IPS-NIHi7 (cell line): Measurements from ENCODE around the gene COL21A1.

Experiments used
- DNase-seq: peaks from one replicate; pipeline ENCODE4 v3.0.0; 2012; ENCODE audit warnings: mixed read lengths; ENCODE audit errors: extremely low spot score

The COL21A1 gene

GRCh38 chr6:56245903-56246351, 1.5 kb downstream of the COL21A1 start:
- DNase-seq, result no peak

DNA sequence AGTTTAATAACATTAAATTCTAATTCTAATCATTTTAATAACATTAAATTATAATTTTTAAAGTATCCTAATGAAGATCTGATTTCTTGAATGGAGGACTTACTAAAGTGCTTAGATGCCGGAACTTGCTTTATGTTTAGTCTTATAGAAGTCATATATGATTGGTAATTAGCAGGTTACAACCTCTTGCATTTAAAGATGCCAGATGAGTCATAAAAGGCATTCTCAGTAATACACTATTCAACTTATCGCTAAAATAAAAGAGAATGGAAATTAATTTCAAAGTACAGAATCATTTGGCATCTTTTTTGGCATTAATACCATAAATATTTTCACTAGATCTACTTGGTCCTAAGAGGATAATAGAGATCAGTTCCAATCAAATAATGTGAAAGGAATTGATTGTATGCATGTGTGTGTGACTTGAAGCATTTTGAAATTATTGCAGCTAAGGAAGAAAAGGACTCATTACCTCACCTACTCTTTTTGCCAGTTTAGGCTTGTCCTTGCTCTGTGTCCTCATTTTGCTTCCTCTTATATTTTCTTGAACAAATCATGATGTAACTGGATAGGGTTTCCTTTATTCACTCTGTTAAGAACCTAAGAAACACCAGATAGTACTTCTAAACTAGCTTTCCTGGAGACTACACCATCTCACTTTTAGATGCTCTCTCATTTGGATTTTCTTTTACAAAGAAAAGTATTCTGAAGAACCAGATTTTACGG, 2.7 kb downstream of the COL21A1 start:
- no peak for DNase-seq

- no peak for DNase-seq
Observed at GRCh38 chr6:56244089-56244488, 3.3 kb downstream of the COL21A1 start.

- no peak for DNase-seq
Observed at GRCh38 chr6:56243518-56244070, 3.8 kb downstream of the COL21A1 start.

- no peak for DNase-seq
Observed at GRCh38 chr6:56242346-56242745, 5.0 kb downstream of the COL21A1 start.

GRCh38 chr6:56241124-56241802, 6.1 kb downstream of the COL21A1 start:
- no peak for DNase-seq

- DNase-seq, result no peak
Observed at GRCh38 chr6:56238352-56238751, 9.0 kb downstream of the COL21A1 start.

GRCh38 chr6:56235245-56235644, 12.1 kb downstream of the COL21A1 start:
- DNase-seq, result no peak

DNA sequence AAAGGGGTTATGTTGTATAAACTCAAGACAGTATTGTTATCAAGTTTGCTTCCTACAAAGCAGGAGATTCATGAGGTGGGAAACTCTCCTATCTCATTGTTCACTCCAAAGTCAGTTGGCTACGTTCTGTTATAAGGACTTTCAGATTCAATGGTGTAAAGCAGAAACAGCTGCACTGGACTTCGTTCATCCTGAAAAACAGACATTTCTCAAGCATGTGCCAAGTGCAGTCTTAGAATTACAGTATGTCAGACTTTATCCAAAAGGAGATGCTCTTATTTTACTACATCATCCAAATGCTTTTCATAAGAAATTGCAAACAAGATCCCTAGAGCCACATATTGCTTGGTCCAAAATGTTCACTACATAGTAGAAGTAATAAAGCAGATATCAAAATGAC, 14.9 kb downstream of the COL21A1 start:
- no peak for DNase-seq

- DNase-seq, result no peak
Observed at GRCh38 chr6:56231827-56232226, 15.6 kb downstream of the COL21A1 start.

DNA sequence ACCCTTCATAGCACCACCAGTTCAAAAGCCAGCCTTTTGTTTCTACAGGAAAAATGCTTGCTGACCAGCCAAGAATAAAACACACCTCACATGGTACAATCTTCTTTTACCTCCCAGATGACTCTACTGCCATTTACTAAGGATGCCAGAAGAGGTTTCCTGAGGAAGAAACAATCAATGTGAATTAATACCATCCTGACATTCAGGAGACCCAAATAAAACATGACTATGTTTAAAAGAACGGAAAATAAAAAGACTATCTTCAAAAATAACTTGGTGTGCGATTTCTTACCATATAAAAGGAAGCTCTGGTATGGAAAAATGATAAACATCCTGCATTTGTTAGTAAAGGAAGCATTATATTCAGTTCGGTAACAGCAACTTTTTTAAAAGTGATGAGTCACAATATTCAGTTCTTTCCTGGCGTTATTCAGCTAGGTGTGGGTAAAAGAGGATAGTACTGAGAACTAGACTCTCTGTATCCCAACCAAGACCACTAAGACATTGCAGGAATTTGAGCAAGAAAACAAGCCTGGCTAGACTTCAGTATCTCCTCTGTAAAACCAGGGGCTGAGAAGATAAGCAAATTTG, 16.3 kb downstream of the COL21A1 start:
- DNase-seq, result no peak

- no peak for DNase-seq
Observed at GRCh38 chr6:56227071-56227879, 20.1 kb downstream of the COL21A1 start.

DNA sequence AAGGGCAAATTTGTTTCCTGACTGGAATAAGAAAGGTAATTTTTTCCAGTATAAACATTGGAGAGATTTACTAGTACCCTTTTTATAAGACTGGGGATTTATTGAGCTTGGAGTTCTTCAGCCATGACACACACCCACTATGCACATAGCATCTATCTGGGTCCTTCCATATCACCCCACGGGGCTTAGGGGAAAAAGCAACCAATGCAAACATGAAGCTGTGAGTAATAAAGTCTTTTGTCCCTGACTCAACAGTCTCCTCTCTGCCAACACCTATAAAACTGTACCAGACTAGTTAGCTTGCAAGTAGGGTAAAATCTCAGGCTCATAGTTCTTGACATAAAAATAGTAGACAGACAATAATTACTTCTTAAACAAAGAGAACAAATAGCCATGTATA, 23.4 kb downstream of the COL21A1 start:
- DNase-seq, result no peak

GRCh38 chr6:56222499-56222898, 24.9 kb downstream of the COL21A1 start:
- DNase-seq, result no peak

DNA sequence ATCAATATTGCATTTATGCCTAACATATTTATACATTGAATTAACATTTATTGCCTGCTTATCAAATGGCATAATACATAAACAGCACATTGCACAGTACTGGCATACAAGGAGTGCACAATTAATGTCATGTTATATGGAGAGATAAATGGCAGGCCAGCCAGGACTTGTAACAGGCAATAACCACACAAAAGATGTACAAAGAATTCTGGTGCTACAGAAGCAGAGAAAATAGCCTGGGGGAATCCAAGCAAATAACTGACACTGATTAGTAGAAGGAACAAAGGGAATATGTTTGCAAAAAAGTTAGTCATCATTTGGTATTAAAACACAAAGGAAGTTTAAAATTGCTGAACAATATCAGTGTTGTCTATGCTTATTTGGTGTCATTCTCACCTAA, 27.3 kb downstream of the COL21A1 start:
- no peak for DNase-seq

DNA sequence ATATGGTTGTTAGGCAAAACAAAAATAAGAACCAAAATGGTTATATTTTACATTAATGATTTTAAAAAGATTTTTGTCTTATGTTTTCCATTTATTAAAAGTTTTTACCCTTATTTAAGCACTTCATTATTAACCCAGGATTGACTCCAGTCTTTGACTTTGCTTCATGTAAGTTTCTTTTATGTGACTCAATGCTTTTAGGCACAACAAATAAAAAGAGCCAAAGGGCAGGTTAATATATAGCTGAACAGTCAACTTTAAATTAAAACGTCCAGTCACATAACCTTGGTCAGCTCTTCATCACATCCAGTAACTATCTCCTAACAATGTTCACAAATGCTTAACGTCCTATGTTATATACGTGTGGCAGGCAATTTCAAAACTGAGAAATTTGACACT, 32.7 kb downstream of the COL21A1 start:
- no peak for DNase-seq

DNA sequence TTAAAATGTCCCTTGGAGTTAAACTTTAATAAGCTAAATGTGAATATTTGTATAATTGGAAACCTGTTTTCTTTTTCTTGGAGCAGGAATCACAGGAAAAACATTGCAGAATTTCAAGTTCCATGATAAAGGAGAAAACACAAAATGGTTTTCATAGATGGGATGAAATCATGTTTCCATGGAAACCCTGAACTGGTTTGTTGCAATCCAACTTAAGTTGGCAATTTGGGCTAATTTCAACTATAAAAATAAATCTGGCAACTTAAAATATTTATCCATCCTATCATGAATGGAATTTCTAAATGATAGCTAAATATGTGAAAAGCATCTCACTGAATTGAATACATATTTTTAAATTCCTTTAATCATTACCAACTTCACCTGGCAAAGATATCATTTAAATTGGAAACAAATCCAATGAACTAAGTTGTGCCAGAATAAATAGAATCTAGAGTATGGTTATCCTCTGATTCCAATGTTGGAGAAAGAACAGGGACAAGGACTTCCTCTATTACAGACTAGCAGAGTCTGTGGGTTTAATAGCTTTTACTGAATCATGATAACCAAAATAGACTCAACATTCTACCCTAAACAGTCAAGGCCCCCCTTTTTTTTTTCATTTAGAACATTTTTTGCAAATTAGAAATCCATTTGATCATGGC, 33.2 kb downstream of the COL21A1 start:
- no peak for DNase-seq

DNA sequence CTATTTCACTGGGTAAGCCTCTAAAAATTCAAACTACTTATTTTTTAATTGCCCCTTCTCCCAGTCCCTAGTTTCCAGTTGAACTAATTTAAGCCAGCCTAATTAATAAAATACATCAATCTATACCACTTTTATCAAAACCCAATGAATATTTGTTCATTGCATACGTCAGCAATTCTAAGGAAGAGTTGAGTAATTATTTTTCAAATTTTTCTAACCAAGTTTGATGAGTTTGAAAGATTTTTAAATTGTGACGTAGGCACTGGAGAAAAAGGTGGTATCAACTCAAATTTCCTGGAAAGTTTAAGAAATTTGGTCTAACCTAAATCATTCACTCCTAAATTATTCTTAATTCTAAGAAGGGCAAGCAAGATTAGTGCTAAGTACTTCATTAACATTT, 35.7 kb downstream of the COL21A1 start:
- no peak for DNase-seq

GRCh38 chr6:56204134-56204533, 43.2 kb downstream of the COL21A1 start:
- DNase-seq, result peak; percentile 15

DNA sequence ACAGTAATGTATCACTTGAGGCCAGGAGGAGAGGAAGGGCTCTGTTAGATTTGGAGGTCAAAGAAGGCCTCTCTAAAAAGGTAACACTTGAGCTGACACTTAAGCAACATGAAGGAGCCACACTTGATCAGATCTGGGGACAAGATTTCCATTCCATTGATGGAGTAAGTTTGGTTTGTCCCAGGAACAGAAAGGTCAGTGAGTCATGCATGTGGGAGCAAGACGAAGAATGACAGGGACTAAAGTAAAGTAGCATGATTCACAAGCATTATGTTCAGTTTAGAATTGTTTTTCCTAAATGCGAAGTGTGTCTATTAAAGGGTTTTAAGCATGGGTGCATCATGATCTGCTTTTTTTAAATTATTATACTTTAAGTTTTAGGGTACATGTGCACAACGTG, 47.4 kb downstream of the COL21A1 start:
- DNase-seq, result no peak

GRCh38 chr6:56193846-56194245, 53.5 kb downstream of the COL21A1 start:
- no peak for DNase-seq
